HepG2 (cell line): ENCODE results near the gene EHD4.

Source experiments
- CCAR2 ChIP-seq: fragments of 200-400 bp; formaldehyde crosslinking; optimal IDR thresholded peaks from 2 replicates; pipeline ENCODE3; 2018; ENCODE audit warnings: low read depth, mild to moderate bottlenecking, low read length, moderate library complexity
- GATA4 ChIP-seq: sonication (generic); IDR thresholded peaks from 2 replicates; pipeline ENCODE4 v1.6.1; 2016; ENCODE audit warnings: antibody characterized with exemption, low read depth, borderline replicate concordance
- HOMEZ ChIP-seq: IDR thresholded peaks from 2 replicates; pipeline ENCODE4 v1.6.1; 2016; ENCODE audit warnings: low read depth
- MAX ChIP-seq: IDR thresholded peaks from 2 replicates; pipeline ENCODE4 v1.6.1; 2012; ENCODE audit warnings: inconsistent platforms
- MYC ChIP-seq: sonication (generic); formaldehyde crosslinking; IDR thresholded peaks from 2 replicates; pipeline ENCODE4 v1.9.0; 2021; ENCODE audit warnings: missing genetic modification reagents, borderline replicate concordance
- MYNN ChIP-seq: sonication (generic); formaldehyde crosslinking; IDR thresholded peaks from 2 replicates; pipeline ENCODE4 v1.4.0; 2020; ENCODE audit warnings: mild to moderate bottlenecking, low read depth, missing genetic modification reagents
- NR2F1 ChIP-seq, 2 experiments: fragments of 450-650 bp in 1 of 2; formaldehyde crosslinking in 1 of 2; IDR thresholded peaks; 2 replicates each; pipeline versions ENCODE4 v1.5.0 to v1.6.1; 2016 to 2020; ENCODE audit warnings: mild to moderate bottlenecking in 1 of 2, missing compliant biosample characterization in 1 of 2, missing genetic modification reagents in 1 of 2, moderate library complexity in 1 of 2
- PAX8 ChIP-seq: sonication (generic); formaldehyde crosslinking; IDR thresholded peaks from 2 replicates; pipeline ENCODE4 v1.8.0; 2022; ENCODE audit warnings: mild to moderate bottlenecking, missing genetic modification reagents, borderline replicate concordance
- POLR2A ChIP-seq, 2 experiments: IDR thresholded peaks; 2 replicates each; pipeline ENCODE4 v1.6.1; 2011; ENCODE audit warnings: low read depth in 2 of 2, low read length in 2 of 2, mild to moderate bottlenecking in 1 of 2, moderate library complexity in 1 of 2; ENCODE audit not compliant: insufficient read depth in 1 of 2
- POLR2G ChIP-seq: fragments of 200-400 bp; formaldehyde crosslinking; IDR thresholded peaks from 2 replicates; pipeline ENCODE4 v1.6.1; 2018; ENCODE audit warnings: mild to moderate bottlenecking, low read depth, low read length, moderate library complexity
- RAD21 ChIP-seq: fragments of 450-650 bp; formaldehyde crosslinking; IDR thresholded peaks from 2 replicates; pipeline ENCODE4 v1.5.0; 2020; ENCODE audit warnings: mild to moderate bottlenecking
- REST ChIP-seq, 2 experiments: IDR thresholded peaks; 2 replicates each; pipeline ENCODE4 v1.6.1; 2011 to 2012; ENCODE audit warnings: low read length in 2 of 2, borderline replicate concordance in 1 of 2, low read depth in 1 of 2, mild to moderate bottlenecking in 1 of 2, moderate library complexity in 1 of 2
- ZBTB7A ChIP-seq: sonication (generic); formaldehyde crosslinking; IDR thresholded peaks from 2 replicates; pipeline ENCODE4 v1.8.0; 2022; ENCODE audit warnings: mild to moderate bottlenecking, missing genetic modification reagents
- ZNF292 ChIP-seq: sonication (generic); formaldehyde crosslinking; IDR thresholded peaks from 2 replicates; pipeline ENCODE4 v1.8.1; 2022; ENCODE audit warnings: mild to moderate bottlenecking, low read depth, missing genetic modification reagents, borderline replicate concordance

GRCh38 chr15:41978534-41978933 lies 6.2 kb upstream of the EHD4 start:
- TF ChIP-seq MAX = no peak
- TF ChIP-seq REST (IDR thresholded peaks at IDR 0.05; ENCODE audit: borderline replicate concordance in 1 of 2, low read depth in 1 of 2, low read length in 2 of 2) = no peak
- no peak for TF ChIP-seq ZBTB7A (CRISPR knock-in tag)
- TF ChIP-seq HOMEZ (CRISPR knock-in tag) = no peak
- TF ChIP-seq MYC (CRISPR knock-in tag) = no peak
- no peak for TF ChIP-seq PAX8 (CRISPR knock-in tag)
- no peak for TF ChIP-seq CCAR2
- no peak for TF ChIP-seq POLR2G
- TF ChIP-seq ZNF292 (CRISPR knock-in tag) = no peak
- no peak for TF ChIP-seq NR2F1 (CRISPR knock-in tag; IDR thresholded peaks at IDR 0.05)
- no peak for TF ChIP-seq MYNN
- TF ChIP-seq GATA4 = no peak
- no peak for TF ChIP-seq RAD21 (CRISPR knock-in tag)
- no peak for TF ChIP-seq POLR2A (IDR thresholded peaks at IDR 0.05; ENCODE audit: insufficient read depth in 1 of 2, low read depth in 2 of 2, low read length in 2 of 2)
